DMS114 treated with DMSO at 0.1 percent for 48 hours (cell line): ENCODE measurements around the gene SAA1.
"Not testable (repeated sequence)": the region's sequence is repeated elsewhere in the genome, so short reads cannot be mapped to it uniquely, and the experiment has no call there.

Experiments used
- DNase-seq: peaks from one replicate; lab custom pipeline; 2025; ENCODE audit not compliant: unreplicated experiment; lab: John Stamatoyannopoulos, UW

Gene SAA1

DNA sequence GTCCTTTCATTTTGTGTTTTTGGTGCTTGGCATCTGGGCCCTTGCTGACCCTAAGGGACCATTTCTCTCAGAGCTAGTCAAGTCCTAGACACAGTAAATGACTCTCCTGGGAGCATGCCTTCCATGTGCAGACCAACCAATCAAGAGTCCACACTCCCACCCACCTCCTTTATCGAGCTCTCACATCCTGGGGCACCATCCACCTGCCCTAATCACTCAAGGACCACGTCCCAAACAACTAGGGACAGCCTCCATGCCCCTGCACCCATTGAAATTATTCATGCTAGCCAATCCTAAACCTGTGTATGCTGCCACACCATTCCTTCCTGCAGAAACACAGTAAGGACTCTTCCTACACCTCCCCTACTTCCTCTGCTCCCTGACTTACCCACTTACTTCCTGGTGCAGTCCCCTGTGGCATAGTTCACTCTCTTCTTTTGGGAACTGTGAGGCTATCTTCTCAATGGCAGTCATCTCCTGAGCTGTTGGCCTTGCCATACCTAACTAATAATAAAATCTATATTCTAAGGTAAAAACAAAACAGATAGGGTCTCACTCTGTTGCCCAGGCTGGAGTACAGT is 11.2 kb upstream of the SAA1 start:
- DNase-seq, result no peak

DNA sequence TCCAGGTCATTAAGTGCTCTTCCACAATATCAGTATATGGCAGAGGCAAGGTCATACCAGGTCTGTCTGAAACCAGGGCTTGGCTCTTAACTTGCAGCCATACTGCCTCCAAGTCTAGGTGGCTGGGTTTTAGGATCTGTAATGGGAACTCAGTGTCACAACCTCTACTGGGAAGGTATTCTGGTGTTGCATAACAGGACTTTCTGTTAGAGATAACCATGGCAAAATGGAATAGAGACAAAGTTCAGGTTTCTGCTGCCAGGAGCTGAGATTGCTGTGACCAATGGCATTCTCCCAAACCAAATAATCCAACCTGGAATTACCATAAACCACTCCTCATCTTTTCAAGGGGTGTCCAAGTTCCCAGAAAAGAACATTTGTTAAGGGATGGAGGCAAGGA is 6.8 kb upstream of the SAA1 start:
- DNase-seq, result no peak

DNA sequence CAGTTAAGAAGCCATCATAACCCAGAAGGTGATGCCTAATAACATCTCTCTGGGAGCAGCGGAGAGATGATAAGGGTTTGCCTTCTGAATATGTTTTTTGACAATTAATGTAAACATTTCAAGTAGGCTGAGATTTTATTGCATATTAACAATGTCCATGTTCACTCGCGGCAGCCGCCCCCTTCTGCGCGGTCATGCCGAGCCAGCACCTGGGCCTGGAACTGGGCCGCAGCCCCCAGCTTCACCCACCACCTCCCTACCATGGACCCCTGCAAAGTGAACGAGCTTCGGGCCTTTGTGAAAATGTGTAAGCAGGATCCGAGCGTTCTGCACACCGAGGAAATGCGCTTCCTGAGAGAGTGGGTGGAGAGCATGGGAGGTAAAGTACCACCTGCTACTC is 4.3 kb upstream of the SAA1 start:
- no peak for DNase-seq

DNA sequence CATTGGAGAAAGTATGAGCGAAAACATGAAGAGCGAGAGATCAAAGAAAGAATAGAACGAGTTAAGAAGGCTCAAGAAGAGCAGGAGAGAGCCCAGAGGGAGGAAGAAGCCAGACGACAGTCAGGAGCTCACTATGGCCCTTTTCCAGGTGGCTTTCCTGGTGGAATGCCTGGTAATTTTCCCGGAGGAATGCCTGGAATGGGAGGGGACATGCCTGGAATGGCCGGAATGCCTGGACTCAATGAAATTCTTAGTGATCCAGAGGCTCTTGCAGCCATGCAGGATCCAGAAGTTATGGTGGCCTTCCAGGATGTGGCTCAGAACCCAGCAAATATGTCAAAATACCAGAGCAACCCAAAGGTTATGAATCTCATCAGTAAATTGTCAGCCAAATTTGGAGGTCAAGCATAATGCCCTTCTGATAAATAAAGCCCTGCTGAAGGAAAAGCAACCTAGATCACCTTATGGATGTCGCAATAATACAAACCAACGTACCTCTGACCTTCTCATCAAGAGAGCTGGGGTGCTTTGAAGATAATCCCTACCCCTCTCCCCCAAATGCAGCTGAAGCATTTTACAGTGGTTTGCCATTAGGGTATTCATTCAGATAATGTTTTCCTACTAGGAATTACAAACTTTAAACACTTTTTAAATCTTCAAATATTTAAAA is 3.2 kb upstream of the SAA1 start:
- DNase-seq, result not testable (repeated sequence)

DNA sequence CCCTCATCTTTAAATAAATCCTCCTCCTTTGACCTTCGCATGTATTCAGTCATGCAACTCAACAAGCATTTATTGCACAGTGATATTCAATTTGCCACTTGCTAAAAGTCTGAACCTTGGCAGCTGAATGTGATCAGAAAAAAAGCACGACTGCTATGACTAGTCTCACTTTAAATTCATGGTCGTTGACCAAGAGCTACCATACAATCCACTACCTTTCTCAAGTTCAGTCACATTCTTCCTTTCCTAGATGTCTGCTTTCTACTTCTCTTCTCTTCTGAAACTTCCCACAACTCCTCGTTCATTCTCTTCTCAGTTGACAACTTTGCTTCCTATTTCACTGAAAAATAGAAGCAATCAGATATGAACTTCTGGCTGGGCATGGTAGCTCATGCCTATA is 2.0 kb upstream of the SAA1 start:
- no peak for DNase-seq

DNA sequence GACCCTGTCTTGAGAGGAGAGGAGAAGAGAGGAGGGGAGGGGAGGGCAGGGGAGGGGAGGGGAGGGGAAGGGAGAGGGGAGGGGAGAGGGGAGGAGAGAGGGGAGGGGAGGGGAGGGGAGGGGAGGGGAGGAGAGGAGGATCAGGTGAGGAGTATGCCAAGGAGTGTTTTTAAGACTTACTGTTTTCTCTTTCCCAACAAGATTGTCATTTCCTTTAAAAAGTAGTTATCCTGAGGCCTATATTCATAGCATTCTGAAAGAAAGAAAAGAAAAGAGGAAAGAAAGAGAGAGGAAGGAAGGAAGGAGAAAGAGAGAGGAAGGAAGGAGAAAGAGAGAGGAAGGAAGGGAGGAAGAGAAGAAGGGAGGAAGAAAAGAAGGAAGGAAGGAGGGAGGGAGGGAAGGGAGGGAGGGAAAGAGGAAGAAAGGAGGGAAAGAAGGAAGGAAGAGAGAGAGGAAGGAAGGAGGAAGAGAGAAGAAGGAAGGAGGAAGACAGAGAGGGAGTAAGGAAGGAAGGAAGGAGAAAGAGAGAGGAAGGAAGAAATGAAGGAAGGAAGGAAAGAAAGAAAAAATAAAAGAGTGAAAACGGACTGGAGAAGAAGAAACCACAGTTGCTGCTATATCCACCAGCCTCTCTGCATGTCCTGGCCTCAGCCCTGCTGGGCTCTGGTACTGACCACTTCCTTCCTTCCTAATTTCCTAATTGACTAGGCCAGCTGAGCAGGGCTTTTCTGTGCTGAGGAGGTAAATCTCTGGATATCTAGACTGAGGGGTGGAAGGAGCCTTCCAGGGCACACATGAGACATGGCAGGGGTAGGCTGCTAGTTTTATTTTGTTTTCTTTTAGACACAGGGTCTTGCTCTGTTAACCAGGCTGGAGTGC is 1.1 kb upstream of the SAA1 start:
- DNase-seq, result no peak

DNA sequence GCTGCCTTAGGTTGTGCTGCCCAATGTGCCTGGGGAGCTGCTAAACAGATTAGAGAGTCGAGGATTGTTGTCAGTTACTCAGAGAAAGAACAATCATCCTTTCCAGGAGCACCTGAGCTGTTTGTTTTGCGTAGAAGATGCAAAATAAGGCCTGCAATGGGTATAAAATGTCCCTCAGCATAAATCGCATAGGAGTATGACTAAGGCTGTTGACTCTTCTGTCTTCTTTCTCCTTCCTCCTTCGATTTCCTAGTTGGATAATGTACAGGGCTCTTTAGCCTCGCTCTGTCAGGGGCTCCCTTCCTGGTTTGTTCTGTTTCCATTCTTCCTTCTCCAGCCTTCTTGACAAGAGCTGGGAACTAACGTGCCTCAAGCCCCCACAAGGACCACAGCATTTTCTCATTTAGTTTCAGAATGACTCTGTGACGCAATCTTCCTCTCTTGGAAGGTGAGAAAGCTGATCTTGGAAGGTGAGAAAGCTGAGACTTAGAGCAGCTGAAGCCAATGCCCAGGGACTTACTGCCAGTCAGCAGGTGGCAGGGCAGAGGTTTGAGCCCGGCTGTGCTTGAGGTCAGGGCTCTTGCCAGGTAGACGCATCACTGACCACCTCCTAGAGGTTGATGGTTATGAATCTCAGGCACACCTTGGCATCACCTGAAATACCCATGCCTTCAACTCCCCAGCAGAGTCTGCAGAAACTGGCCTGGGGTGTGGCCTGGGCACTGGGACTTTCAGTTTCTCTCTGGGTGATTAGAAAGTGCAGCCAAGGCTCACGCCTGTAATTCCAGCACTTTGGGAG is 1.5 kb downstream of the SAA1 start:
- DNase-seq, result not testable (repeated sequence)

DNA sequence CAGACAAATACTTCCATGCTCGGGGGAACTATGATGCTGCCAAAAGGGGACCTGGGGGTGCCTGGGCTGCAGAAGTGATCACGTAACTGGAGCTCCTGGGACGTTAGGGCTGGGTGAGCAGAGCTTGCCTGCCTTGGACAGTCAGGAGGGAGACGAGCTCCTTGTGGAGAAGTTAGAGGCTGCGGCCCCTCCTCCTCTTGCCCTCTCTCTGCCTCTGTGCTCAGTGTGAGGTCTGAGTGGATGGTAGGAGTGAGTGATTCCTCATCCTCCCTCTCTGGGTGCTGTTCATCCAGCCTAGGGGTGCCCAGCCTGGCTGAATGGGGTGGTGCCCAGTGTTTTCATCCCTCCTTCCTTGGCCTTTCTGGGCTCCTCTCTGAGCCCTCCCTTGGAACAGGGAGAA is 3.2 kb downstream of the SAA1 start:
- not testable (repeated sequence) for DNase-seq

DNA sequence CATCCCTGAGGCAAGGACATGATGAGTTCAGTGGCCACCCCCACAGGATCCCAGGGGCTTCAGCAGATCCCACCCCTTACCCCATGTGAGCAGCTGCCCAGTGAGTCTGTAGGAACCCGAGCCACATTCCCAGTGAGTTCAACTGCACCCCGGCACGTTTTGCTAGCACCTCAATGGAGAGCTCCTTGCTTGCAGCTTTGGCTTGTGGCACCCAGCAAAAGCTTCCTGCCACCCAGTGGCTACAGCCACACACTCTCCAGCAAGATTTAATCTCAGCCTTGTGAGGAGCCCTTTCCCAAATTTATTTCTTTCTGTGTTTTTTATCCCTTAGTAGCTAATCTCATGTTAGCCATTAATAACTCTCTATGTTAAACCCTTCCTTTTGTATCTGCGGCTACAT is 4.0 kb downstream of the SAA1 start:
- no peak for DNase-seq

DNA sequence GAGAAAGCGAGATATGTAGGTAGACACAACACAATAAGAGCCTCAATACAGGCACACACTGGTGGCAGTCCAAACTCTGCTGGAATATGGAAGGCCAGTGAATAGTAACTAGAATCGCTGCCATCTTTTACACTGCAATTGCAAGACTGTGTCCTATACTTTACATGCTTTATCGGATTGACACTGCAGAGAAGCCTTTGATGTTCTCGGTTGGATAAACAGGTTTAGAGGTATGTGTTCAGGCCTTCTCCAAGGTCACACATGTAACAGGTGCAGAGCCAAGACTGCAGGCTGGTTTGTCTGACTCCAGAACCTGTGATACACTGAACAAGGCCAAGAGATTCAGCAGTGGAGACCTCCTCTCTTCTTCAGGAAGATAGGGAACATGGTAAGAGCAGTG is 5.1 kb downstream of the SAA1 start:
- DNase-seq, result no peak

DNA sequence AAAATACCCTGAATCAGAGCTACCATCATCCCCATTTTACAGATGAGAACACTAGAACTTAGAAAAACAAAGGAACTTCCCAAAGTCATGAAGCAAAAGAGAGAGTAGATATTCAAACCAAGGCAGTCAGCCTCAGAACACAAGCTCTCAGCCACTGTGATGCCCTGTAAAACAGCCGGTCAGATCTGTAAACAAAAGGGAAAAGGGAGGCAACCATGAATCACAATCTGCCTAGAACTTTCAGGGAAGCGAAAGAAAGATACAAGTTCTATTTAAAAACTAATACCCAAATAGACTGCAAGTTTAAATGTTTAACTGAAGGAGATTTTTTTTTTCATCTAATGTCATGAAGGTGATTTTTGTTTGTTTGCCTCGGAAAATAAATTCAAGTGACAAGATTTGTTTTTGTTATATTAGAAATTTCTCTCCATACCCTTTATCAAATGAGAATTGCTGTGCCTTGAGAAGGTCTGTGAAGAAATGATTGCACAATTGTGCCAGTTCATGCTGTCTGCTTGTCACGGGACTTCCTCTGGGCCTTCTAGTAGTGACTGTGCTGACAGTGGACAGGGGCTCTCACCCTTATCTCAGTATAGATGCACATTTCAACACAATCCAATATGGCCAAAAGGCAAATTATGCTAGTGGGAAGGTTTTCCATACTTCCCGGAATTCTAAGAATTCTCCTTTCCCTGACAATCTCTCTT is 11.7 kb downstream of the SAA1 start:
- no peak for DNase-seq

DNA sequence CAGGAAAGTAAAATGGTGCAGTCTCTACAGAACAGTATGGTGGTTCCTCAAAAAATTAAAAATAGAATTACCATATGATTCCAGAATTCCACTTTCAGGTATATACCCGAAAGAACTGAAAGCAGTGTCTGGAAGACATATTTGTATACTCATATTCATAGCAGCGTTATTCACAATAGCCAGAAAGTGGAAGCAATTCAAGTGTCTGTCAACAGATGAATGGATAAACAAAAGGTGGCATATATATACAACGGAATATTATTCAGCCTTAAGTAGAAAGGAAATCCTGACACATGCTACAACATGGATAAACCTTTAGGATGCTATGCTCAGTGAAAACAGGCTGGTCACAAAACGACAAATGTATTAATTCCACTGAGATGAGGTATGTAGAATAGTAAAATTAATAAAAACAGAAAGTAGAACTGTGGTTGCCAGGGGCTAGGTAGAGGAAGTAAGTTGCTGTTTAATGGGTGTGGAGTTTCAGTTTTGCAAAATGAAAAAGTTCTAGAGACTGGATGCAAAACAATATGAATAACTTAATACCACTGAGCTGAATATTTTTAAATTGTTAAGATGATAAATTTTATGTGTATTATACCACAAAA is 14.5 kb downstream of the SAA1 start:
- DNase-seq, result no peak

DNA sequence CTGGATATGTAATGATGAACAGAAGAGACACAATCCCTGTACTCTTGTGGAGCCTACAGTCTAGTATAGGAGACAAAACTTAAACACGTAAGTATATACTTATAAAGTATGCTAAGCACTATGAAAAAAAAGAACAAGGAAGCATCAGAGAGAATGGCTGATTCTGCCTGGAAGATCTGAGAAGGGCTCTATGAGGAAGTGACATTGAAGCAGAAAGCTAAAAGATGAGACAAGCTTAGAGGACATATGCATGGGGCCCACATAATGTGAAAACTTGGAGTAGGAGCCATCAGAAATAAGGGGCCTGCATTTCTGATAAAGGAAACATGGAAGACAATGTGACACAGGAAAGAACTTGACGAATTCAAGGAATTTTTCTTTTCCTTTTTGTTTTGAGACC is 16.6 kb downstream of the SAA1 start:
- DNase-seq, result no peak

DNA sequence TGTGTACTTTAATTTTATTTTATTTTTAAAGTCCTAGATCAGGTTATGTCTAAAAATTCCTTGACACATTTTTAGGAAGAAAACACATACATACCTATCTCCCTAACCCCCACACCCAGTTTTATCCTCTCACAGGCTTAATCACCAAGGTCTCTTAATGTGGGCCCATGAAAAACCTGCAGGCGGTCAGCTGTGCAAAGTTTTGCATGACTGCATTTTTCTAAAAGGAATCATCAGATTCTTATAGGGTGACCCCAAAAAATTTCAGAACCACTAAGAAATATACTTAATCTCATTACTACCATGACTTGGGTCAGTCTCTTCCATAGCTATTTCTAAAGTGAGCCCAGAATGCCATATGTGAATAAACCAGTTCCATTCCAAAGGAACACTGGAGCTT is 19.8 kb downstream of the SAA1 start:
- no peak for DNase-seq

DNA sequence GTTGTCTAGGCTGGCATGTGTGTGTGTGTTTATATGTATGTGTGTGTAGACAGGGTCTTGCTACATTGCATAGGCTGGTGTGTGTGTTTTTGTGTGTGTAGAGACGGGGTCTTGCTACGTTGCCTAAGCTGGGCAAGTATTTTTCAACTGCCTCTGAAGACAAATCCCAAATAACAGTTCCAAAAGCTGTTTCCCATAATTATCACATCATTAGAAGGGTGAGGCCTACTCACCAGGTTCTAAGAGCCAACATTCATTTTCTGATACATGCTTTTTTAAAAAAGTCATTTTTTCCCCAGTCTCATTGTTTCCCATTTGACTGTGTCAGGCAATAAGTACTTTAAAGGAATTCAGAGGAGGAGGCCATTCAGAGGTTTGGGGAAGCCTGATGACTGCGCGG is 22.8 kb downstream of the SAA1 start:
- DNase-seq, result no peak

DNA sequence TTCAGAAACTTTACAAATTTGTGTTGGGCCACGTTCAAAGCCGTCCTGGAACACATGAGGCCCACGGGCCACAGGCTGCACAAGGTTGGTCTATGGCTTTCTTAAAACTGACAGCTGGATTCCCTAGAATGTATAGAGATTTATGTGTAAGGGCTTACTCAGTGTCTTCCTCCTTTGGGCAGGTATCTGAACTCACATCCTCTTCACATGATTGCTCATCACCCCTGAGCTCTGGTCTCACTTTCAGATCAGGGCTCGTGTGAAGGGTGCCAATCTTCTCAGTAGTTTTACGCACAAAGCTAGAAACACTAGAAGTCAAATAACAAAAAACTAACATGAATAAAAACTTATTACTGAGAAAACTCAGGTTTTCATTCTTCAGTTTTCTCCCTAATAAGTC is 28.8 kb downstream of the SAA1 start:
- DNase-seq, result no peak

DNA sequence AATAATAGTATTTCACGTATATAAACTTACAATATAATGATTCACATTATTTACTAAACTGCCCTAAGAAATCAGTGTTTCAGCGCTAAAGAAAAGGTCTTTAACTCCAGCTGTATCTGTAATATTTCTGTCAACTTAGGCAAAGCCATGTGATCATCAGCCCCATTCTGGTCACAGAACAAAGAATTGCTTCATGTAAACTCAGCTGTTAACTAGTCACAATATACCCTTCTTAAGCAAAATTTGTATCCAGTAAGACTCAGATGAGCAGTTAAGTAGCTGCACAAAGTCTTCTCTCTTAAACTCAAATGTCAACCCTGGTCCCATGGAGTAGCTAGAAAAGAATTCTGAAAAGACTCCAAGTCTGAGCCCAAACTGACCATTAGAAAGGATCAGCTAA is 29.3 kb downstream of the SAA1 start:
- DNase-seq, result no peak

DNA sequence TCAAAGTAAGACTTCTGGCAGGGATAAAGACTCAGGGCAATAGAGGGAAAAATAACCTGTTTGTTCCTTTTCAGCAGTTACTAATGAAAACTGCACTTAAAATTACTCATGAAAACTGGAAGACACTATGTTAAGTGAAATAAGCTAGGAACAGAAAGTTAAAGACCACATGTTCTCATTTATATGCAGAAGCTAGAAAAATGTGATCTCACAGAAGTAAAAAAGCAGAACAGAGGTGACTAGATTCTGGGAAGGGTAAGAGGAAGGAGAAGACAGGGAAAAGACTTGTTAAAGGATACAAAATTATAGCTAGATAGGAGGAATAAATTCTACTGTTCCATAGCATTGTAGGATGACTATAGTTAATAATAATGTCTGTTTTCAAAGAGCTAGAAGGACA is 33.7 kb downstream of the SAA1 start:
- no peak for DNase-seq

DNA sequence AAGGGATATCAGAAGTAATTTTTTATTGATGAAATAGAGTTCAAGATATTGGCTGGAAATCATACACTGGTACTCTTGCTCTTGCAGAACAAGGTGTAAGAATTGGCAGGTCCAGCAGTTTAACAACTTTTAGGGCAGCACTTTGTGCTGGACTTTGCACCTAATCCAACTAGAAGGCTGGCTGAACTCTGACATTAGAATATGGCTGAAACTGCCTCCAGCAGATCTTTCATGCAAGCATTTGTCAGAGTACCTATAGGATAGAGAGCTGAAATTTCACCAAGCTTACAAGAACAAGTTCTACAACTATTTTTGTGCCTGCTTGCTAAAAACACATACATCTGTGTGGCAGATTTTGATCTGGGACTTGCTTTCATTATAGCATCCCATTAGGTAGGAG is 38.7 kb downstream of the SAA1 start:
- DNase-seq, result no peak

DNA sequence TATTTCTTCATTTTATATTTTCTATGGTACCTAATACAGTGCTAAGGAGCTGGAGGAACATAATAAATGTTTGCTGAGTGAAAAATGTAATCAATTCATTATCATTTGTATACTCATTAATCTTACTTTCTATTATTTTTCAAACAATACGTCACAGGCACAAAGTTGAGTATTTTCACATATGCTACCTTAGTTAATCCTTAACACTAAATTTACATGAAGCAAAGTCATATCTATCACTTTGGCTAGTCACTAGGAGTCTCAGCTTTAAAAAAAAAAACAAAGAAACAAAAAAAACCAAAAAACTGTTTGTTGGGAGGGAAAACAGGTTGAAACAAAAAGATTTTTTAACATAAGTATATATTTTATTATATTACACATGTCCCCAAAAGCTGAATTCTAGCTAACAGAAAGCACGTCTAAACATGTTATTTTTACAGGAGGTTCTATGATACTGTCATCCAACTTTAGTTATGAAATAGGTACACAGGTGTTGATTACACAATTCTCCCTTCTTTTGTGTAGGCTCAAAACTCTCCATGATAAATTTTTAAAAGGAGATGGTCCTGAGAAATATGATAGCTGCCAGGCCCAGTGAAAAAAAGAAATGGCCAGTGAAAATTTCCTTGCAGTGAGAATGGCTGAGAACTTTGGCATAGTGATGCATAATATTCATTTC is 41.5 kb downstream of the SAA1 start:
- no peak for DNase-seq
